Choroid plexus epithelial cell (primary cell): ENCODE measurements around the gene SH2D1B.

Experiments
- DNase-seq: peaks from one replicate; pipeline ENCODE4 v3.0.0-alpha.2; 2010; ENCODE audit warnings: low read depth
- H3K4me3 ChIP-seq: 2 replicates; pipeline ENCODE4 v1.5.1; 2011; ENCODE audit warnings: low read depth, mild to moderate bottlenecking, control low read depth, low read length, moderate library complexity
- TF ChIP-seq, protein P1 (sequence below): conservative IDR thresholded peaks from 2 replicates; pipeline ENCODE4 v1.5.1; 2011; ENCODE audit warnings: low read depth, mild to moderate bottlenecking, control low read depth, inconsistent platforms, low read length, moderate library complexity

The SH2D1B gene

DNA sequence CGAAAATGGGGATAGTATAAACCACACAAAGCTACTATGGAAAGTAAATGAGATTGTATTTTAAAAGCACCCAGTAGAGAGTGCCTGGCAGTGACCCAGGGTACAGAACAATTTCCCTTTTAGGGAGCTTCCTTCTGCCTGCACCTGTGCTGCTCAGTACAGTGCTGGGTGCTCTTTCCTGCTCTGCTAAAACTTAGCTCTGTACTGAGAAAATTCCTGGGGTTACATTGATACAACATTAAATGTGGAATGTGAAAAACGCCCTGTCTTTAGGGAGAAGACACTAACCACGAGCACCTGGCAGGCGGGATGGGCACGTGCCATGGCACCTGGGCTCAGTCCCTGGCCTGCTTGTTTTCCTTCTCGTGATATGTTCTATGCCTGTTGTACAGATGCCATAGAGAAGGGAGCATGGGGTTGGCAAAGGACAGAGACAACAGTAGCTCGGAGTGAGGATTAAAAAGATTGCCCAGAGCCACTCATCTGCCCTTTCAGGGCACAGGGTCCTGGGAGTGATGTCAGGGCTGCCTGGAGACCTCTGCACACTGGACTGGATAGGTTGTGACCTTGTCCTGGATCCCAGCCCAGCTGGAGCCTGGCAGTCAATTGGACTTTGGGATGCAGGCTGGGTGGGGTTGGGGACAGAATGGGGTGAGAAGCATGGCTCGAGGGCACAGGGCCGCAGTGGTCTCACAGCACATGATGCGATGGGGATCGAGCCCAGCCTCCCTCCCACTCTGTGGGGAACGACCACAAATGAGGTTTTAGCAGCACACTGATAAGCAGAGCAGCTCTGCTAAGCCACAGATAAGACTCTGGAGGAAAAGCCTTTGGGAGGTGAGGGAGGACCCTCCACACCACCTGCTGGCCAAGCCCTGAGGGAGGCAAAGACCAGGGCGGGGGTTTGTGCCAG, 39.5 kb downstream of the SH2D1B start:
- no peak for DNase-seq
- TF ChIP-seq, protein P1, sequence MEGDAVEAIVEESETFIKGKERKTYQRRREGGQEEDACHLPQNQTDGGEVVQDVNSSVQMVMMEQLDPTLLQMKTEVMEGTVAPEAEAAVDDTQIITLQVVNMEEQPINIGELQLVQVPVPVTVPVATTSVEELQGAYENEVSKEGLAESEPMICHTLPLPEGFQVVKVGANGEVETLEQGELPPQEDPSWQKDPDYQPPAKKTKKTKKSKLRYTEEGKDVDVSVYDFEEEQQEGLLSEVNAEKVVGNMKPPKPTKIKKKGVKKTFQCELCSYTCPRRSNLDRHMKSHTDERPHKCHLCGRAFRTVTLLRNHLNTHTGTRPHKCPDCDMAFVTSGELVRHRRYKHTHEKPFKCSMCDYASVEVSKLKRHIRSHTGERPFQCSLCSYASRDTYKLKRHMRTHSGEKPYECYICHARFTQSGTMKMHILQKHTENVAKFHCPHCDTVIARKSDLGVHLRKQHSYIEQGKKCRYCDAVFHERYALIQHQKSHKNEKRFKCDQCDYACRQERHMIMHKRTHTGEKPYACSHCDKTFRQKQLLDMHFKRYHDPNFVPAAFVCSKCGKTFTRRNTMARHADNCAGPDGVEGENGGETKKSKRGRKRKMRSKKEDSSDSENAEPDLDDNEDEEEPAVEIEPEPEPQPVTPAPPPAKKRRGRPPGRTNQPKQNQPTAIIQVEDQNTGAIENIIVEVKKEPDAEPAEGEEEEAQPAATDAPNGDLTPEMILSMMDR: no peak
- H3K4me3 ChIP-seq: no peak overlapping the region

DNA sequence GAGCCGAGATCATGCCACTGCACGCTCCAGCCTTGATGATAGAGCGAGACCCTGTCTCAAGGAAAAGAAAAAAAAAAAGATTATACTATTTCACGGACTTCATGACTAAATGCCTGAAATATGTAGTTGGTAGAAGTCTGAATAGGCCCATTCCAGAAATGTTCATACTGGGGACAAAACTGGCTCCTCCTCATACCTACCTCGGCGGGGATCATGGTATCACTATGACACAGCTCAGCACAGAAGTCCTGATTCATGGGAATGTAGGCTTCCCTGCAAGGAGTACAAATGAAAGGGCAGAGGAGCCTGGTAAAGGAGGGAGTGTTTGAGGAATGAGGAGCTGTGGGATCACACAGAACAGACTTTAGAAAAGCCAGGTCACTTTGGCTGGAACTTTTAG, 40.3 kb downstream of the SH2D1B start:
- H3K4me3 ChIP-seq: no peak overlapping the region
- TF ChIP-seq, protein P1: no peak
- peak; percentile 48 for DNase-seq

DNA sequence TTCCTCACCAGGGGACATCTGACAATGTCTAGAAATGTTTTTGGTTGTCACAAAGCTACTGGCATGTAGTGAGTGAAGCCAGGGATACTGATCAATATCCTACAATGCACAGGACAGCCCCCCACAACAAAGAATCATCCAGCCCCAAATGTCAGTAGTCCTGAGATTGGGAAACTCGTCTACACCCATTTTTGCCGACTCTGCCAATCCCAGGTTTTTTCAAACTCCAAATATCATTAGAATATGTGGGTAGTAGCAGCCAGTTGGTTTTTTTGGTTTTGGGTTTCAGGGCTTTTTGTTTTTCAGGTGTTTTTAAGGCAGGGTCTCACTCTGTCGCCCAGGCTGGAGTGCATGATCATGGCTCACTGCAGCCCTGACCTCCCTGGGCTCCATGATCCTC, 41.2 kb downstream of the SH2D1B start:
- TF ChIP-seq, protein P1: no peak
- no peak for DNase-seq
- H3K4me3 ChIP-seq: no peak overlapping the region

DNA sequence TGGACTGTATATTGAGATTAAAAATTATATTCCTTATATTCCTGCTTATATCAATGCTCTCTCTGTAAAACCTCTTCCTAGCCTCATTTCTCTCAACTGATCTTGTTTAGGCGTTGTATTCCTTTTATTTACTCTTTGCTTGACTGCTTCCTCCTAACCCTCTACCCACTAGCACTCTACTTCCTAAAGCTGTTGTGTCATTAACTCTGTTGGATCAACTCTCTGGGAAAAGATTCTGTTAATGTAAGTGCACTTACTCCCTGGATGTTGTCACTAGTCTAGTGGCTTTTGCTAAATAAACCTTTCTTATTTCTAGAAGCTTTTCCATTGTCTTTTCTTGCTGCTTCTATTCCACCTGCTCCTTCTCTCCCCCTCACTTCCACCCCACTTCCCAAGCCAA, 41.8 kb downstream of the SH2D1B start:
- no peak for DNase-seq
- no peak overlapping the region for H3K4me3 ChIP-seq
- TF ChIP-seq, protein P1: no peak

DNA sequence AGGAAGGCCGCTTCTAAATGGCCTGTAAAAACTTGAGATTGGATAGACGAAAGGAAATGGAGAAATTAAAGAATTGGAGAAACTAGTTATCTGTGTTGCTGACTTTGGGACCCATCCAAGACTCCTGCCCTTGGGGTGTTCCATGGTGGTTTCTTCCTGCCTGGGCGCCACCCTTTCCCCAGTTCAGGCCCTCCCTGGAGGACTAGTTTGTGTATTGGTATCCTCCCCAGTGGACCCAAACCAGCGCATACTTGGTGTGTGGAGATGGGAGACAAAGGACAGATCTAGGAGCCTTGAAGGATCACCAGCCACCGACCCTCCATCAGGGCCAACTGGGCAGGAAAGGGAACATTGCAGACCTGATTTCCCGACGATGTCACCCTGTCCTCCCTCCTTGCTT, 42.4 kb downstream of the SH2D1B start:
- no peak for DNase-seq
- TF ChIP-seq, protein P1: no peak
- no peak overlapping the region for H3K4me3 ChIP-seq

DNA sequence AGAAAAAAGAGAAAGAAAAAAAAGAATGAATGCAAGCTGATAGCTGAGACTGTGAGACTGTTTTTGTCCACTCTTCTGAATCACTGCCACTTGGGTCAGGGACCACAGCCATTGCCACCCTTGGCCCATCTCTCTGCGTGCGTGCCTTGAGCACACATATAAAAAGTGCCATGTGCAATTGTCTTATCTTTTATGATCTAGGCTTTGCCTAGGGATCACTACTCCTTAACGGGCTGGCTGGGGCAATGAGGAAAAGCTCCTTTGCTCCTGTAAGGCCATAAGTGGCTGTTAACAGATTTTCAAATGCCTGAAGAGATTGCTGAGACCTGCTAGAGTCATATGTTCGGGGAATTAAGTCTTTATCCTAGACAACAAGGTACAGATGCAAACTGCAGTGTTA, 43.5 kb downstream of the SH2D1B start:
- no peak for DNase-seq

More for the DNA sequence above, 43.5 kb downstream of the SH2D1B start:
- no peak overlapping the region for H3K4me3 ChIP-seq
- TF ChIP-seq, protein P1: no peak
